ENCODE results near the gene CLDN4. TPM values are rescaled to one million over a fixed set of nuclear protein-coding genes. Genes with fewer than 3 reads are reported as not detected.

The CLDN4 gene
- total RNA-seq, 1 donor: 0.86 TPM

GRCh38 chr7:73801577-73801976, 29.2 kb upstream of the CLDN4 start:
- TF ChIP-seq, protein P1, sequence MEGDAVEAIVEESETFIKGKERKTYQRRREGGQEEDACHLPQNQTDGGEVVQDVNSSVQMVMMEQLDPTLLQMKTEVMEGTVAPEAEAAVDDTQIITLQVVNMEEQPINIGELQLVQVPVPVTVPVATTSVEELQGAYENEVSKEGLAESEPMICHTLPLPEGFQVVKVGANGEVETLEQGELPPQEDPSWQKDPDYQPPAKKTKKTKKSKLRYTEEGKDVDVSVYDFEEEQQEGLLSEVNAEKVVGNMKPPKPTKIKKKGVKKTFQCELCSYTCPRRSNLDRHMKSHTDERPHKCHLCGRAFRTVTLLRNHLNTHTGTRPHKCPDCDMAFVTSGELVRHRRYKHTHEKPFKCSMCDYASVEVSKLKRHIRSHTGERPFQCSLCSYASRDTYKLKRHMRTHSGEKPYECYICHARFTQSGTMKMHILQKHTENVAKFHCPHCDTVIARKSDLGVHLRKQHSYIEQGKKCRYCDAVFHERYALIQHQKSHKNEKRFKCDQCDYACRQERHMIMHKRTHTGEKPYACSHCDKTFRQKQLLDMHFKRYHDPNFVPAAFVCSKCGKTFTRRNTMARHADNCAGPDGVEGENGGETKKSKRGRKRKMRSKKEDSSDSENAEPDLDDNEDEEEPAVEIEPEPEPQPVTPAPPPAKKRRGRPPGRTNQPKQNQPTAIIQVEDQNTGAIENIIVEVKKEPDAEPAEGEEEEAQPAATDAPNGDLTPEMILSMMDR (IDR thresholded peaks at IDR 0.05; ENCODE audit: insufficient read depth, low read depth, low read length): no peak
- DNase-seq (ENCODE audit: low read depth): no peak
- H3K4me3 ChIP-seq (ENCODE audit: low read depth, low read length): no peak overlapping the region

GRCh38 chr7:73802459-73802858, 28.3 kb upstream of the CLDN4 start:
- no peak for DNase-seq (ENCODE audit: low read depth)
- no peak overlapping the region for H3K4me3 ChIP-seq (ENCODE audit: low read depth, low read length)
- TF ChIP-seq, protein P1 (IDR thresholded peaks at IDR 0.05; ENCODE audit: insufficient read depth, low read depth, low read length): no peak

- TF ChIP-seq, protein P1 (IDR thresholded peaks at IDR 0.05; ENCODE audit: insufficient read depth, low read depth, low read length): no peak
- no peak for DNase-seq (ENCODE audit: low read depth)
- H3K4me3 ChIP-seq (ENCODE audit: low read depth, low read length): no peak overlapping the region
Observed at GRCh38 chr7:73809467-73809951, 21.3 kb upstream of the CLDN4 start.

DNA sequence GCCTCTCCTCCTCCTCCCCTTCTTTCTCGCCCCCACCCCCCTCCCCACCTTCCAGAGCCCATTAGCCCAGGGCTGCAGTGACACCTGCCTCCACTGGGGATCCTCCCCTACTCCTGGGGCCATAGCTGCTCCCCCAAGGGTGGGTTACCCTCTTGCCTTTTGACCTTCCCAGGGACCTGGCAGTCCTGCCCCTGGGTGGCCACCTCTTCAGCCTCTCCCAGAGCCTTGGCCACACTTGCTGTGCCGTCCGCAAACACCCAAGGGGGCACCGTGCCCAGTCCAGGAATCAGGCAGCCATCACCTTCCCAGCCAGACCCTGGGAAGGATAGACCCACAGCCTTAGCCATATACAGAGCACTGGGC, 19.8 kb upstream of the CLDN4 start:
- DNase-seq (ENCODE audit: low read depth): no peak
- TF ChIP-seq, protein P1 (IDR thresholded peaks at IDR 0.05; ENCODE audit: insufficient read depth, low read depth, low read length): no peak
- no peak overlapping the region for H3K4me3 ChIP-seq (ENCODE audit: low read depth, low read length)

DNA sequence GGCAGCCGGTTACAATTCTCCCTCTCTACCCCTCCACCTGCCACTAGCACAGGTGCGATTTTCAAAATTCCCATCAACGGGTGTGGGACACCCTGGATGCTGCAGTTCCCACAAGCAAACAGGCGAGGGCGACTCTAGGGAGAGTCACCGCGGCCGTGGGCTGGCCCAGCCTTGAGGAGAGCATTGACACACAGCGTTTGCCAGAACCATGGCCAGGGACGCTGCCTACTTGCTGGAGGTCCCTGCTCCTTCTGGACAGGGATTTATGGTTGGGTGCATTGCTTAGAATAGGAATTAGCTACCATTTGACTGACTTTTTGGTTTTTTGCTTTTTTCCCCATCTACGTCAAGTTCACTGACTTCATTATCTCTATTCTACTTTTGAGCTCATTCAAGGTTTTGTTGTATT, 19.0 kb upstream of the CLDN4 start:
- peak; percentile 65 for DNase-seq (ENCODE audit: low read depth)
- TF ChIP-seq, protein P1 (IDR thresholded peaks at IDR 0.05; ENCODE audit: insufficient read depth, low read depth, low read length): peak; percentile 94
- H3K4me3 ChIP-seq (ENCODE audit: low read depth, low read length): no peak overlapping the region

GRCh38 chr7:73812996-73813395, 17.8 kb upstream of the CLDN4 start:
- TF ChIP-seq, protein P1 (IDR thresholded peaks at IDR 0.05; ENCODE audit: insufficient read depth, low read depth, low read length): no peak
- DNase-seq (ENCODE audit: low read depth): no peak
- H3K4me3 ChIP-seq (ENCODE audit: low read depth, low read length): no peak overlapping the region

DNA sequence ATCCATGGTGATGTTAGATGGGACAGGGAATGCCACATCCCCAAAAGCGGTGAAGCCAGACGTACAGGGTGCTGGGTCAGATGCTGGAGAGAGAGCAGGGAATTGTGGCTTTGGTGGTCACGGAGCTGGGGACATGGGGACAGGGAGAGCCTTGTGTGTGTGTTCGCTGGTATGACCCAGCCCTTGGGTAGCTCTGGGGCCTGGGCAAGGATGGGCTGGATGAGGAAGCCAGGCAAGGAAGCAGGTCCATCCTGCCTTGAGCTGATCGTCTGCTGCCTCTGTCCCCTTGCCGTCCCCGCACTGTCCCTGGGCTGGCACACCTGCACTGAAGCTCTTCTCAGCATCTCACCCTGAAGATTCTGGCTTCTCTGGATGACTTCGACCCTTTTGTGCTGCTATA, 15.4 kb upstream of the CLDN4 start:
- no peak overlapping the region for H3K4me3 ChIP-seq (ENCODE audit: low read depth, low read length)
- DNase-seq (ENCODE audit: low read depth): no peak
- TF ChIP-seq, protein P1 (IDR thresholded peaks at IDR 0.05; ENCODE audit: insufficient read depth, low read depth, low read length): no peak

Data from fibroblast of villous mesenchyme (primary cell).